Measurements from ENCODE around the gene MRPL52.

GRCh38 chr14:22829661-22830442, at the start of gene MRPL52:
- TF ChIP-seq CTCF (IDR thresholded peaks at IDR 0.05; ENCODE audit: insufficient read depth, low read length) = no peak
- peak; percentile 59 for TF ChIP-seq GABPA (IDR thresholded peaks at IDR 0.05; ENCODE audit: low read depth)
- TF ChIP-seq REST (IDR thresholded peaks at IDR 0.05; ENCODE audit: insufficient replicate concordance, low read depth) = peak; percentile 30
- TF ChIP-seq POLR2AphosphoS5 (IDR thresholded peaks at IDR 0.05; ENCODE audit: low read depth) = peak; percentile 61
- TF ChIP-seq SPI1 (IDR thresholded peaks at IDR 0.05; ENCODE audit: borderline replicate concordance, low read depth) = no peak
